Measurements from ENCODE around the gene RHBDD1. TPM values are rescaled to one million over a fixed set of nuclear protein-coding genes. Genes with fewer than 3 reads are reported as not detected.

The RHBDD1 gene
- polyA plus RNA-seq, 4 donors: 26.1 to 30.0 (median 28.2) TPM

GRCh38 chr2:227020416-227020815 is 184.6 kb downstream of the RHBDD1 start:
- DNase-seq (ENCODE audit: low read depth in 4 of 4, low spot score in 2 of 4): no peak

GRCh38 chr2:227022608-227023007 is 186.8 kb downstream of the RHBDD1 start:
- no peak for DNase-seq (ENCODE audit: low read depth in 4 of 4, low spot score in 2 of 4)

DNA sequence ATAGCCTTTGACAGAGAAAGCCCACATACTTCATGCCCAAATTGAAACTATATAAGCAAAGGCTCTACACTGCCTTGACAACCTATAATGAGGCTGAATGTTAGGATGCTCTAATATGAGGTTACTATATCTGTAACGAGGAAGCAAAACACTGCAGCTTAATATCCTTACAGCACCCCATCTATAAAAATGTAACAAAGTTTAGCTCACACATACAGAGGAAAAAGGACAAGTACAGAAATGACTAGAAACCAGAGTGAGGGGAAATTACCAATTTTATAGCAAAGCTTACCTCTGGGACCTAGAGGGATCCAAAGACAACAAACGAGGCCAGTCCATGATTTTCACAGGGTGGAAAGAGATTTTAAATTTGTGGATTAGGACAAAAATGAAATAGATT is 189.7 kb downstream of the RHBDD1 start:
- DNase-seq (ENCODE audit: low read depth in 4 of 4, low spot score in 2 of 4): no peak

- no peak for DNase-seq (ENCODE audit: low read depth in 4 of 4, low spot score in 2 of 4)
Observed at GRCh38 chr2:227029426-227030105, 193.7 kb downstream of the RHBDD1 start.

- DNase-seq (ENCODE audit: low read depth in 4 of 4, low spot score in 2 of 4): no peak
Observed at GRCh38 chr2:227030789-227031188, 194.9 kb downstream of the RHBDD1 start.

- no peak for DNase-seq (ENCODE audit: low read depth in 4 of 4, low spot score in 2 of 4)
Observed at GRCh38 chr2:227031379-227031778, 195.5 kb downstream of the RHBDD1 start.

DNA sequence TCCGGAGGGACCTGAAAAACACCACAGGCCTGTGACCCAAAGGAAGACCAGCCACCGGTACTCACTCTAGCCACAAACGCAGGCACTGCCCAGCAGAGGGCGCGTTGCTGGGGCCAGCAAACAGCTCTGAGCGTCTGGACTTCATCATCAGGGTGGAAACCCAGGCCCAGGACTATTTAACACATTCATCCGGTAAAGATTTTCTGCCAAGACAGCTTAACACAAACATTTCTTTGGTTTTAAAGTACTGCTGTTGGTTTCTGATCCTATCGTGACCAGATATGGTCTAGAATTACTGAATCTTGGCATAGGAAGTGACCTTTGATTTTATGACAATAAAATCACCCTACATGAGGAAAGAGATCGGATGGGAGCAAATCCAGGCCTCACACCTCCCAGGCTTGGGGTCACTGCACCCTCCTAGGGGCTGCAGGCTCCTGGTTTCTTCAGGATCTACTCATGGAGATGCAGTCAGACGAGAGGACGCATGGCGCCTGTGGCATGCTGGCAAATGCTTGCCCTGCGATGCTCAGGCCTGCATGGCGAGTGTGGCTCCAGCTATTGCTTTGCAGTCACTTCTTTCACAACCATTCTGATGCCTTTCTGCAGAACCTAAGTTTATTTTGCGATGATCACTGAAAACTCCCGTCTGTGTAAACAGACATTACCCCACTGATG is 197.8 kb downstream of the RHBDD1 start:
- DNase-seq (ENCODE audit: low read depth in 4 of 4, low spot score in 2 of 4): peak in 2 of 4 donors; percentile 10 to 29

GRCh38 chr2:227035711-227036367 is 200.0 kb downstream of the RHBDD1 start:
- DNase-seq (ENCODE audit: low read depth in 4 of 4, low spot score in 2 of 4): no peak

GRCh38 chr2:227036527-227036926 is 200.7 kb downstream of the RHBDD1 start:
- DNase-seq (ENCODE audit: low read depth in 4 of 4, low spot score in 2 of 4): no peak

DNA sequence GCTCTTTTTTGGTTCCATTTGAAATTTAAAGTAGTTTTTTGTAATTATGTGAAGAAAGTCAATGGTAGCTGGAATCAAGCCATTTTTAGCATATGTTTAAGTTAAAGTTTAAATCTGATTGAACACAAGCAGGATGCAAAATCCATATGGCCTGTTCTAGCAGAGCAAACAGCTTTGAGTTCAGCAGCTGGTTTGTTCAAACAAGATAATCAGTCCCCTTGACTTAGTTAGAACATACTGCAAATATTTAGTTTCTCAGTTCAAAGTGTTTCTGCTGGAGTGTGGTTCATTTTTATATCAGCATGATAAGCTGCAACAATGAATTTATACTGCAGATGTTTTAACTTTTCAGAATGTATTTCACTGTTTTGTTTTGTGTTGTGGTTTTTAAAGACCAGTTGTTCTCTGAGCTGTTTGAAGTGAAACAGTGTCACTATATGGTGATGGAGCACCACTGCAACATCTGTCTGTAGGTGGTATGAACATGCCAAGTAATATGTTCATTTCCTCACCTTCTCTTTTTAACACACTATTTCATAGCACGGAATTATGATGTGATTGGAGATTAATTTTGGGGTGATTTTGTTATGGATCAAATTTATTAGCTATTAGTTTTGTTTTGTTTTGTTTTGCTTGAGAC is 202.8 kb downstream of the RHBDD1 start:
- DNase-seq (ENCODE audit: low read depth in 4 of 4, low spot score in 2 of 4): peak in 2 of 4 donors; percentile 25 to 35

DNA sequence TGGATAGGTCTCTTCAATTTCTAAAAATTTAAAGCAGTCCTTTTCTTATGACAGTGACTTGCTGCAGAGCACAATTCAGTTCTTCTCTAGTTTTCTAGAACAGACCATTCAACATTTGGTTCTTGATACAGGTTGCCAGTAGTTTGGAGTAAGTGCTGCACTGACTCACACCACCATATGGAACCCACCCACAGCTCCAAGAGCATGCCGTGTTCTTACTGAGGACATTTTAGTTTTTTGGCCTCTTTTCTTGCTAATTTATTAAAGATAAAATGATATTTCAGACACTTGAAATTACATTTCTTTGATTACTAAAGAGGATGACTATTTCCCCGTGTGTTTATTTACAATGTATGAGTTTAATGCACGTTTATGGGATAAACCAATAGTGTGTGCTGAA is 208.1 kb downstream of the RHBDD1 start:
- no peak for DNase-seq (ENCODE audit: low read depth in 4 of 4, low spot score in 2 of 4)

Other genes with a start within 250 kb of the RHBDD1 start
- 10 to 100 TPM; 11.4 to 14.8 (median 12.7) TPM for gene IRS1, start 36.2 kb upstream of the RHBDD1 start, polyA plus RNA-seq (ENCODE audit: insufficient read length in 4 of 4)